Heart left ventricle (tissue), 13 donors: ENCODE results near the gene EIF4E3.

Source experiments
- POLR2A ChIP-seq, 2 donors: fragments of 450-650 bp; IDR thresholded peaks; one replicate each; pipeline ENCODE4 v1.6.1; 2017; ENCODE audit warnings: antibody characterized with exemption in 2 of 2, mild to moderate bottlenecking in 2 of 2, moderate library complexity in 2 of 2
- TF ChIP-seq, protein P1 (sequence below), 12 donors: fragments of 200-600 bp; sonication (generic) in 4 of 12; IDR thresholded peaks; one replicate each; pipeline versions ENCODE4 v1.5.0 to v1.8.0; 2018 to 2022; ENCODE audit warnings: antibody characterized with exemption in 12 of 12, mild to moderate bottlenecking in 5 of 12
- donor health status: ischemic (EF 13 %, LVEDD 7.1; RV severe dilation, severe dysfunction).
- donor health status: DM: no; HTN: yes; CAD: no.
- donor health status: DM: no; HTN: no; CAD: no.
- donor health status: ischemic (EF 25% LVEDD 6.9; RV normal size, moderate dysfunction).
- donor health status: ischemic (EF 25% LVEDD 5.7; RV mildly dilated, moderate dysfunction).
- donor health status: ischemic (EF 35%, LVEDD 5.7; RV mildly dilated, moderate dysfunction).
- donor health status: nonischemic (EF 11% LVEDD 7.7; RV severe dilation, severe dysfunction).
- donor health status: DM: yes; HTN: yes; CAD: no.
- donor health status: PGD.
- donor health status: ischemic (EF 29% LVEDD 5.4; RV normal size, mild dysfunction).
- donor health status: nonischemic (EF 23%, LVEDD 6.1; RV moderate dilation, normal function).

- TF ChIP-seq, protein P1, sequence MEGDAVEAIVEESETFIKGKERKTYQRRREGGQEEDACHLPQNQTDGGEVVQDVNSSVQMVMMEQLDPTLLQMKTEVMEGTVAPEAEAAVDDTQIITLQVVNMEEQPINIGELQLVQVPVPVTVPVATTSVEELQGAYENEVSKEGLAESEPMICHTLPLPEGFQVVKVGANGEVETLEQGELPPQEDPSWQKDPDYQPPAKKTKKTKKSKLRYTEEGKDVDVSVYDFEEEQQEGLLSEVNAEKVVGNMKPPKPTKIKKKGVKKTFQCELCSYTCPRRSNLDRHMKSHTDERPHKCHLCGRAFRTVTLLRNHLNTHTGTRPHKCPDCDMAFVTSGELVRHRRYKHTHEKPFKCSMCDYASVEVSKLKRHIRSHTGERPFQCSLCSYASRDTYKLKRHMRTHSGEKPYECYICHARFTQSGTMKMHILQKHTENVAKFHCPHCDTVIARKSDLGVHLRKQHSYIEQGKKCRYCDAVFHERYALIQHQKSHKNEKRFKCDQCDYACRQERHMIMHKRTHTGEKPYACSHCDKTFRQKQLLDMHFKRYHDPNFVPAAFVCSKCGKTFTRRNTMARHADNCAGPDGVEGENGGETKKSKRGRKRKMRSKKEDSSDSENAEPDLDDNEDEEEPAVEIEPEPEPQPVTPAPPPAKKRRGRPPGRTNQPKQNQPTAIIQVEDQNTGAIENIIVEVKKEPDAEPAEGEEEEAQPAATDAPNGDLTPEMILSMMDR (IDR thresholded peaks at IDR 0.05), result no peak
- no peak for TF ChIP-seq POLR2A (IDR thresholded peaks at IDR 0.05)
These were observed 95.9 kb downstream of the EIF4E3 start for GRCh38 chr3:71629289-71629688.
